ENCODE data around the gene PARD6G. TPM values are rescaled to one million over a fixed set of nuclear protein-coding genes. Genes with fewer than 3 reads are reported as not detected.

The PARD6G gene
- total and polyA plus RNA-seq, 2 experiments from 2014 or later, result 8.2 to 11.8 TPM

GRCh38 chr18:80147037-80147417 is 100.3 kb downstream of the PARD6G start:
- Histone ChIP-seq H3K4me1 (ENCODE audit: insufficient read depth) (peaks cover 13% of the 10 kb centered on the region), H3K9me2 (replicated peaks; ENCODE audit: insufficient read depth) (no peaks in the 10 kb centered on the region), H3K27ac (no peak overlapping the region), H3K79me2 (no peaks in the 10 kb centered on the region), H3K4me2 (no peak overlapping the region), H3K4me3 (no peak overlapping the region), H3K27me3 (no peaks in the 10 kb centered on the region), H4K20me1 (ENCODE audit: insufficient read depth, poor library complexity, severe bottlenecking) (no peaks in the 10 kb centered on the region), H3K36me3 (replicated peaks; ENCODE audit: insufficient read depth, low read depth) (no peaks in the 10 kb centered on the region), H3K9me3 (ENCODE audit: low read depth) (no peaks in the 10 kb centered on the region), H2AFZ (no peak overlapping the region)
- 94% methylated on average over 12 of the region's 12 CpGs for WGBS (ENCODE audit: low lambda C conversion rate, missing lambda C conversion rate)
- DNase-seq (ENCODE audit: low spot score), result no peak
- TF ChIP-seq CTCF (IDR thresholded peaks at IDR 0.05; ENCODE audit: poor library complexity) (no peak), EZH2phosphoT487 (IDR thresholded peaks at IDR 0.05; ENCODE audit: low read depth, severe bottlenecking, unreplicated experiment) (no peak), EZH2 (IDR thresholded peaks at IDR 0.05; ENCODE audit: borderline replicate concordance) (no peak)

- TF ChIP-seq CTCF (IDR thresholded peaks at IDR 0.05; ENCODE audit: poor library complexity) (no peak), EZH2 (IDR thresholded peaks at IDR 0.05; ENCODE audit: borderline replicate concordance) (no peak), EZH2phosphoT487 (IDR thresholded peaks at IDR 0.05; ENCODE audit: low read depth, severe bottlenecking, unreplicated experiment) (no peak)
Measured at GRCh38 chr18:80145196-80145804, 102.0 kb downstream of the PARD6G start.

GRCh38 chr18:80143881-80144280 is 103.4 kb downstream of the PARD6G start:
- H2AFZ ChIP-seq, result no peak overlapping the region
- no peaks in the 10 kb centered on the region for H3K9me2 ChIP-seq (replicated peaks; ENCODE audit: insufficient read depth)
- DNase-seq (ENCODE audit: low spot score), result no peak
- no peak overlapping the region for H3K27ac ChIP-seq
- WGBS (ENCODE audit: low lambda C conversion rate, missing lambda C conversion rate), result 57% methylated on average over 2 of the region's 2 CpGs
- no peak overlapping the region for H3K4me2 ChIP-seq
- no peaks in the 10 kb centered on the region for H3K9me3 ChIP-seq (ENCODE audit: low read depth)
- no peak for TF ChIP-seq EZH2phosphoT487 (IDR thresholded peaks at IDR 0.05; ENCODE audit: low read depth, severe bottlenecking, unreplicated experiment)
- TF ChIP-seq EZH2 (IDR thresholded peaks at IDR 0.05; ENCODE audit: borderline replicate concordance), result no peak
- no peak for TF ChIP-seq CTCF (IDR thresholded peaks at IDR 0.05; ENCODE audit: poor library complexity)
- H3K4me1 ChIP-seq (ENCODE audit: insufficient read depth), result peaks cover 13% of the 10 kb centered on the region
- H3K36me3 ChIP-seq (replicated peaks; ENCODE audit: insufficient read depth, low read depth), result no peaks in the 10 kb centered on the region
- H3K79me2 ChIP-seq, result no peaks in the 10 kb centered on the region
- no peak overlapping the region for H3K4me3 ChIP-seq
- H4K20me1 ChIP-seq (ENCODE audit: insufficient read depth, poor library complexity, severe bottlenecking), result no peaks in the 10 kb centered on the region
- no peaks in the 10 kb centered on the region for H3K27me3 ChIP-seq

More at GRCh38 chr18:80145196-80145804, 102.0 kb downstream of the PARD6G start:
- no peak overlapping the region for H3K4me3 ChIP-seq
- H3K79me2 ChIP-seq, result no peaks in the 10 kb centered on the region
- H4K20me1 ChIP-seq (ENCODE audit: insufficient read depth, poor library complexity, severe bottlenecking), result no peaks in the 10 kb centered on the region
- H3K9me3 ChIP-seq (ENCODE audit: low read depth), result no peaks in the 10 kb centered on the region
- whole genome bisulfite sequencing (ENCODE audit: low lambda C conversion rate, missing lambda C conversion rate), result 82% methylated on average over 5 of the region's 5 CpGs
- no peak overlapping the region for H2AFZ ChIP-seq
- H3K9me2 ChIP-seq (replicated peaks; ENCODE audit: insufficient read depth), result no peaks in the 10 kb centered on the region
- peaks cover 13% of the 10 kb centered on the region for H3K4me1 ChIP-seq (ENCODE audit: insufficient read depth)
- no peaks in the 10 kb centered on the region for H3K36me3 ChIP-seq (replicated peaks; ENCODE audit: insufficient read depth, low read depth)
- no peak overlapping the region for H3K4me2 ChIP-seq
- H3K27ac ChIP-seq, result no peak overlapping the region
- no peaks in the 10 kb centered on the region for H3K27me3 ChIP-seq
- no peak for DNase-seq (ENCODE audit: low spot score)
